Measurements from ENCODE around the gene ANKMY1. TPM values are rescaled to one million over a fixed set of nuclear protein-coding genes. Genes with fewer than 3 reads are reported as not detected.
A peak's percentile ranks its signal among the peaks of the same experiment; 100 is the strongest.

The ANKMY1 gene
- total RNA-seq, 1 donor from 2014 or later: 20.6 TPM

DNA sequence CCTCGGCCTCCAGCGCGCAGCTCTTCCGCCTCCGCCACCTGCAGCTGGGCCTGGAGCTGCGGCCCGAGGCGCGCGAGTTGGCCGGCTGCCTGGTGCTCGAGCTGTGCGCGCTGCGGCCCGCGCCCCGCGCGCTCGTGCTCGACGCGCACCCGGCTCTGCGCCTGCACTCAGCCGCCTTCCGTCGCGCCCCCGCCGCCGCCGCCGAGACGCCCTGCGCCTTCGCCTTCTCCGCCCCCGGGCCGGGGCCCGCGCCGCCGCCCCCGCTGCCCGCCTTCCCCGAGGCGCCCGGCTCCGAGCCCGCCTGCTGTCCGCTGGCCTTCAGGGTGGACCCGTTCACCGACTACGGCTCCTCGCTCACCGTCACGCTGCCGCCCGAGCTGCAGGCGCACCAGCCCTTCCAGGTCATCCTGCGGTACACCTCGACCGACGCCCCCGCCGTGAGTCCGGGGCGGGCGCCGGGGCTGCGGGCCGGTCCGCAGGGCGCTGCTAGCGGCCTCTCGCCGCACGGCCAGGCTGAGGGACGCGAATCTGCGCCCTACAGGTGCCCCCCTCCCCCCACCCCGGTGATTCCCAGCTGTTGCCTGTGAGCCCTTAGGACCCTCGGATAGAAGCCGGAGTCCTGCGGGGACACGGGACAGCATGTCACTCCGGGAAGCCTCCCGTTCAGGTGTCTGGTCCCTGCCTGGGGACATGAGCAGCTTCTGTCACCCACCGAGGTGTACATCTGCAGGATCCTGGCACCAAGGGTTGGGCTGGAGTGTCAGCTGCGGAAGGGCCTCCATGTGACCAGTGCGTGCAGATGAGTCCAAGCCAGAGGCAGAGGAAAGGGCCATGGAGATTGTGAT, 11.1 kb upstream of the ANKMY1 start:
- DNase-seq (ENCODE audit: extremely low spot score in 2 of 2): no peak
- H3K27ac ChIP-seq: peak overlapping the region; percentile 75
- intact Hi-C loops (cut with DNase I): loop anchor here (5.0 kb wide), 1 partner anchor 117 kb away; no protein-coding TSS in a partner anchor
- H3K4me1 ChIP-seq: peaks cover 58% of the 10 kb centered on the region
- H3K4me3 ChIP-seq: peak overlapping the region; percentile 76
- TF ChIP-seq POLR2A (IDR thresholded peaks at IDR 0.05) (no peak), POLR2AphosphoS5 (IDR thresholded peaks at IDR 0.05; ENCODE audit: insufficient read depth in 1 of 2, low read depth in 1 of 2) (no peak)
- TF ChIP-seq, protein P1, sequence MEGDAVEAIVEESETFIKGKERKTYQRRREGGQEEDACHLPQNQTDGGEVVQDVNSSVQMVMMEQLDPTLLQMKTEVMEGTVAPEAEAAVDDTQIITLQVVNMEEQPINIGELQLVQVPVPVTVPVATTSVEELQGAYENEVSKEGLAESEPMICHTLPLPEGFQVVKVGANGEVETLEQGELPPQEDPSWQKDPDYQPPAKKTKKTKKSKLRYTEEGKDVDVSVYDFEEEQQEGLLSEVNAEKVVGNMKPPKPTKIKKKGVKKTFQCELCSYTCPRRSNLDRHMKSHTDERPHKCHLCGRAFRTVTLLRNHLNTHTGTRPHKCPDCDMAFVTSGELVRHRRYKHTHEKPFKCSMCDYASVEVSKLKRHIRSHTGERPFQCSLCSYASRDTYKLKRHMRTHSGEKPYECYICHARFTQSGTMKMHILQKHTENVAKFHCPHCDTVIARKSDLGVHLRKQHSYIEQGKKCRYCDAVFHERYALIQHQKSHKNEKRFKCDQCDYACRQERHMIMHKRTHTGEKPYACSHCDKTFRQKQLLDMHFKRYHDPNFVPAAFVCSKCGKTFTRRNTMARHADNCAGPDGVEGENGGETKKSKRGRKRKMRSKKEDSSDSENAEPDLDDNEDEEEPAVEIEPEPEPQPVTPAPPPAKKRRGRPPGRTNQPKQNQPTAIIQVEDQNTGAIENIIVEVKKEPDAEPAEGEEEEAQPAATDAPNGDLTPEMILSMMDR (IDR thresholded peaks at IDR 0.05): no peak
- H3K27me3 ChIP-seq: no peaks in the 10 kb centered on the region
- H3K36me3 ChIP-seq: no peaks in the 10 kb centered on the region
- H3K9me3 ChIP-seq: no peaks in the 10 kb centered on the region

DNA sequence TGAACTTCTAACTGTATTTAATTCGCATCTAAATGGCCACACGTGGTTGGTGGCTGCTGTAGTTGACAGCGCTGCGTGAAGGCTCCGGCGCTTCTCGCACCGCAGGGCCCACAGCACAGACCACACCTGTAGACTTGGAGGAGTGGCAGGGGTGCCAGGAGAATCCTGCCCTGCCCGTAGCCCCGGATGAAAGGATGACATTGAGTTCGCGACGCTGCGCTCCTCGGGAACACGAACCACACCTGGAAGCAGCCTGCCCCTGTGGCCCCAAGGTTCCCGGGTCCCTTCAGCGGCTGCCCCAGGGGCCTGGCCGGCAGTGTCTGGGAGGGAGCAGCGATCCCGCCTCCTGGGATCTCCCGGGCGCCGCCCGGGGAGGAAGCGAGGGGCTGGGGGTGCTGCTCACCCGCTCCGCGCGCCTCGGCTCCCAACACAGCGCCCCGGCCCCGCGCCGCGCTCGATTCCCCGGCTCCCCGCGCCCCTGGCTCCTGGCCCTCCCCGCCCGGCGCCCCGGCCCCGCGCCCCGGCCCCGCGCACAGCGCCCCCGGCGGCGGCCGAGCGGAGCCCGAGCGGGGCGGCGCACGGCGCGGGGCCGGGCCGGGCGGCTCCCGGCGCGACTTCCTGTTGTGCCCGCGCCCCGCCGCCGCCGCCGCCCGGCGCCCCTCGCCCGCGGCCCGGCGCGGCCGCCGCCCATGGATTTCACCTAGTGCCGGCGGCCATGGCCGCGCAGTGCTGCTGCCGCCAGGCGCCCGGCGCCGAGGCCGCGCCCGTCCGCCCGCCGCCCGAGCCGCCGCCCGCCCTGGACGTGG, 10.3 kb upstream of the ANKMY1 start, which contains the start of gene RNPEPL1:
TSS of gene RNPEPL1 (plus strand) at position 613 of the 806 bp plus-strand sequence. CDS start at position 716, 103 bp downstream.
- peak in 1 of 2 donors; percentile 52 for TF ChIP-seq POLR2AphosphoS5 (IDR thresholded peaks at IDR 0.05; ENCODE audit: insufficient read depth in 1 of 2, low read depth in 1 of 2)
- TF ChIP-seq POLR2A (IDR thresholded peaks at IDR 0.05): no peak
- no peaks in the 10 kb centered on the region for H3K36me3 ChIP-seq
- DNase-seq (ENCODE audit: extremely low spot score in 2 of 2): no peak
- peak within 1 kb of the TSS; percentile 93 for H3K27ac ChIP-seq
- peak within 1 kb of the TSS; percentile 76 for H3K4me3 ChIP-seq
- intact Hi-C loops (cut with DNase I): loop anchor here (5.0 kb wide), 1 partner anchor 116 kb away; no protein-coding TSS in a partner anchor
- peaks cover 58% of the 10 kb centered on the region for H3K4me1 ChIP-seq
- no peaks in the 10 kb centered on the region for H3K27me3 ChIP-seq
- no peaks in the 10 kb centered on the region for H3K9me3 ChIP-seq

DNA sequence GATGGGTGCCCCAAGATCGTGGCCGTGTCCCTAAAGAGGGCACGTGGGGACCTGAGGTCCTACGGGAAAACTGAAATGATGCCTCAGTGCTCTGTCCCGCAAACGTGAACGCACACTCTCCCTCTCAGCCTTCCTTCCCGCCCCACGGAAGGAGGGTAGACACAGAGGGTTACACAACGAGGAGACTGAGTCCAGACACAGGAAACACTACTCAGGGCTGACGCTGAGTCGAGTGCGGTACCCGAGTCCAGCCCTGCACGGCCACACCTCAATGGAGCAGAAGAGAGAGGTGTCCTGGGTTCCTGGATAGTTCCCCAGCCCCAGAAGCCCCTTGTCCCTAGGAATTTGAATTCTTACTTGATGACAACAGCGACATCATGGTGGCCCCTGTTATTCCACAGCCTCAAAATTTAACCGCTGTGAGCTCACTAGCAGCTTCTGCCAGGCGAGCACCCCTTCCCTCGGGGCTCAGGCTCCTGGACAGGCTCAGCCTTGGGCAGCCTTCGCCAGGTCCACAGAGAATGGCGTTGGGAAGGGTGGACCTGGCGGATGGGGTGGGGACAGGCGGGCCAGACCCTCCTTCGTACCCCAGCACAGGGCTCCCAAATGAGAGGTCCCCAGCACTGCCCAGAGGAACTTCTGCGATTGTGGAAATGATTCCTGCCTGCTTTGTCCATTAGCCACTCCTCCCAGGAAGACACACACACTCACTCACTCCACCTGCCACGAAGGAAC, 9.5 kb upstream of the ANKMY1 start:
- no peak for TF ChIP-seq POLR2A (IDR thresholded peaks at IDR 0.05)
- no peak for TF ChIP-seq POLR2AphosphoS5 (IDR thresholded peaks at IDR 0.05; ENCODE audit: insufficient read depth in 1 of 2, low read depth in 1 of 2)
- TF ChIP-seq, protein P1 (IDR thresholded peaks at IDR 0.05): no peak
- Histone ChIP-seq H3K9me3 (no peaks in the 10 kb centered on the region), H3K4me1 (peaks cover 61% of the 10 kb centered on the region), H3K36me3 (no peaks in the 10 kb centered on the region), H3K27me3 (no peaks in the 10 kb centered on the region), H3K4me3 (peak overlapping the region; percentile 71 to 76), H3K27ac (peak overlapping the region; percentile 93)
- intact Hi-C loops (cut with DNase I): loop anchor here (5.0 kb wide), 1 partner anchor 115 kb away; no protein-coding TSS in a partner anchor
- no peak for DNase-seq (ENCODE audit: extremely low spot score in 2 of 2)

DNA sequence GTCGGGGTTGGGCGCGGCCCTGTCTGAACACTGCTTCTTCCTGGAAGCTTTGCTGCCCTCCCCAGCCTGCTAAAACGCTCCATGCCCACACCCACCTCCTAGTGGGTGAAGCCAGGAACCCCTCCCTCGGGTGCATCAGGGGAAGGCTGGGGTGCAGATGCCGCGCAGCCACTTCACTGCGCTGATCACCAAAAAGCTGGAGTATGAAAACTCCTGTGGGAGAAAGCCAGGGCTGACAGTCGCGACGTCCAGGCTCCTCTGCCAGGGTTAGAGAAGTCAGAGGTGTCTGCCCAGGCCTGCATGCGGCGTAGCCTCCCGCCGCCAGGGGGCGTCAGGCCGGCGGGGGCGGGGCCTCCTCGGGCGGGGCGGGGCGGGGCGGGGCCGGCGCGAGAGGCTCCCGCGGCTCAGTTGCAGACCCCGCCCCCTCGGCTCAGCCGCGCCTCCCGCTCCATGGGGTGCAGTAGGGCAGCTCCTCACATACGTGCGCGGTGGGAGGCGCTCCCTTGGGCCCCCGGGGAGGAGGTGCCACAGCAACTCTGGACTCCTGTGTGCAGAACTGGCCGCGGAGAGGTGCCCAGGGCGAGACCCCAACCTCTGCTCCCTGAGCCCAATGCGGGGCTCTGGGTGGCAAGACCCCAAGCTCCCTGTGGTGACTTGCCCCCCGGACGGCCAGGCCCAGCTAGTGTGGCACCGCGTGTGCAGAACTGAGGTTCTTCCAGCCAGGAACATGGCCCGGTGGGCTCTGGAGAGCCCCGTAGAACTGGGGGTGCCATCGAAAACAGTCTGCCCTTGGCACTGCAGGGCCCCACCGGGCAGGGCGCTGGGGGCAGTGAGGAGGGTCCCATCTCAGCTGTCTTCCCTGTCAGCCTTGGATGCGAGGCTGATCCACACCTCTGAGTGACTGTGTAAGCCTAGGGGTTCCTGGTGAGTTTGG, 8.7 kb upstream of the ANKMY1 start:
- peaks cover 64% of the 10 kb centered on the region for H3K4me1 ChIP-seq

More for the DNA sequence above, 8.7 kb upstream of the ANKMY1 start:
- DNase-seq (ENCODE audit: extremely low spot score in 2 of 2): no peak
- TF ChIP-seq, protein P1 (IDR thresholded peaks at IDR 0.05): peak in 2 of 3 experiments; percentile 56 to 98
- peak in 1 of 2 donors; percentile 58 for TF ChIP-seq POLR2A (IDR thresholded peaks at IDR 0.05)
- peak; percentile 5 to 70 for TF ChIP-seq POLR2AphosphoS5 (IDR thresholded peaks at IDR 0.05; ENCODE audit: insufficient read depth in 1 of 2, low read depth in 1 of 2)
- Histone ChIP-seq H3K27me3 (no peaks in the 10 kb centered on the region), H3K36me3 (no peaks in the 10 kb centered on the region), H3K4me3 (peak overlapping the region; percentile 71 to 76), H3K27ac (peak overlapping the region; percentile 93), H3K9me3 (no peaks in the 10 kb centered on the region)
- intact Hi-C loops (cut with DNase I): loop anchor here (5.0 kb wide), 1 partner anchor 114 kb away; no protein-coding TSS in a partner anchor

Measured in vagina (tissue), 2 donors.